HG03103 (cell line): ENCODE measurements around the gene RNU6-7.

Source experiments
- ATAC-seq: cut with Tn5 transposase; IDR thresholded peaks from one replicate; pipeline ENCODE4 v1.9.1; 2021; ENCODE audit warnings: low read depth; ENCODE audit not compliant: unreplicated experiment

RNU6-7 gene

GRCh38 chr14:32203928-32204357 is 2.1 kb downstream of the RNU6-7 start:
- no peak for ATAC-seq

- no peak for ATAC-seq
Measured at GRCh38 chr14:32205554-32205953, 3.7 kb downstream of the RNU6-7 start.

GRCh38 chr14:32205984-32206383 is 4.1 kb downstream of the RNU6-7 start:
- peak; percentile 16 for ATAC-seq

GRCh38 chr14:32206552-32206951 is 4.7 kb downstream of the RNU6-7 start:
- no peak for ATAC-seq

- ATAC-seq: no peak
Measured at GRCh38 chr14:32208490-32208889, 6.6 kb downstream of the RNU6-7 start.

GRCh38 chr14:32209471-32209870 is 7.6 kb downstream of the RNU6-7 start:
- ATAC-seq: no peak

- ATAC-seq: no peak
Measured at GRCh38 chr14:32211068-32211404, 9.2 kb downstream of the RNU6-7 start.

GRCh38 chr14:32212833-32213232 is 11.0 kb downstream of the RNU6-7 start:
- no peak for ATAC-seq

- ATAC-seq: no peak
Measured at GRCh38 chr14:32217301-32217700, 15.5 kb downstream of the RNU6-7 start.

- no peak for ATAC-seq
Measured at GRCh38 chr14:32224737-32225377, 23.0 kb downstream of the RNU6-7 start.

- no peak for ATAC-seq
Measured at GRCh38 chr14:32225378-32225920, 23.6 kb downstream of the RNU6-7 start.

GRCh38 chr14:32226056-32226455 is 24.2 kb downstream of the RNU6-7 start:
- no peak for ATAC-seq

- ATAC-seq: no peak
Measured at GRCh38 chr14:32230181-32230580, 28.3 kb downstream of the RNU6-7 start.

- ATAC-seq: no peak
Measured at GRCh38 chr14:32230695-32231280, 28.9 kb downstream of the RNU6-7 start.

- no peak for ATAC-seq
Measured at GRCh38 chr14:32232481-32232880, 30.6 kb downstream of the RNU6-7 start.

GRCh38 chr14:32233260-32233659 is 31.4 kb downstream of the RNU6-7 start:
- no peak for ATAC-seq

GRCh38 chr14:32244404-32244803 is 42.6 kb downstream of the RNU6-7 start:
- no peak for ATAC-seq

- ATAC-seq: no peak
Measured at GRCh38 chr14:32246751-32247150, 44.9 kb downstream of the RNU6-7 start.

- no peak for ATAC-seq
Measured at GRCh38 chr14:32249371-32249770, 47.5 kb downstream of the RNU6-7 start.

- no peak for ATAC-seq
Measured at GRCh38 chr14:32249780-32250179, 47.9 kb downstream of the RNU6-7 start.

- ATAC-seq: no peak
Measured at GRCh38 chr14:32250681-32251080, 48.8 kb downstream of the RNU6-7 start.

GRCh38 chr14:32251530-32251929 is 49.7 kb downstream of the RNU6-7 start:
- ATAC-seq: no peak
